CMK (cell line): ENCODE results near the gene DNAH14.
"Not testable (repeated sequence)": the region's sequence is repeated elsewhere in the genome, so short reads cannot be mapped to it uniquely, and the experiment has no call there.

Source experiments
- DNase-seq: peaks from one replicate; pipeline ENCODE4 v3.0.0-alpha.2; 2010; ENCODE audit warnings: low read depth

Gene DNAH14

GRCh38 chr1:224996266-224996665 lies 66.8 kb downstream of the DNAH14 start:
- DNase-seq = no peak

GRCh38 chr1:224998185-224998584 lies 68.7 kb downstream of the DNAH14 start:
- DNase-seq = no peak

GRCh38 chr1:225004396-225004795 lies 74.9 kb downstream of the DNAH14 start:
- no peak for DNase-seq

GRCh38 chr1:225006352-225006751 lies 76.9 kb downstream of the DNAH14 start:
- not testable (repeated sequence) for DNase-seq

- not testable (repeated sequence) for DNase-seq
Observed at GRCh38 chr1:225008050-225008449, 78.6 kb downstream of the DNAH14 start.

GRCh38 chr1:225021037-225021436 lies 91.6 kb downstream of the DNAH14 start:
- no peak for DNase-seq

- DNase-seq = no peak
Observed at GRCh38 chr1:225026701-225027100, 97.2 kb downstream of the DNAH14 start.

GRCh38 chr1:225036441-225036840 lies 107.0 kb downstream of the DNAH14 start:
- not testable (repeated sequence) for DNase-seq

- no peak for DNase-seq
Observed at GRCh38 chr1:225042263-225042662, 112.8 kb downstream of the DNAH14 start.

GRCh38 chr1:225044258-225044657 lies 114.8 kb downstream of the DNAH14 start:
- DNase-seq = no peak

- no peak for DNase-seq
Observed at GRCh38 chr1:225049594-225049993, 120.1 kb downstream of the DNAH14 start.

- no peak for DNase-seq
Observed at GRCh38 chr1:225063722-225064121, 134.2 kb downstream of the DNAH14 start.

GRCh38 chr1:225070972-225071371 lies 141.5 kb downstream of the DNAH14 start:
- no peak for DNase-seq

GRCh38 chr1:225097175-225097574 lies 167.7 kb downstream of the DNAH14 start:
- no peak for DNase-seq

- no peak for DNase-seq
Observed at GRCh38 chr1:225111000-225111399, 181.5 kb downstream of the DNAH14 start.

- DNase-seq = no peak
Observed at GRCh38 chr1:225113265-225113664, 183.8 kb downstream of the DNAH14 start.

GRCh38 chr1:225114354-225114990 lies 185.0 kb downstream of the DNAH14 start:
- no peak for DNase-seq

GRCh38 chr1:225119307-225119706 lies 189.8 kb downstream of the DNAH14 start:
- DNase-seq = no peak

- no peak for DNase-seq
Observed at GRCh38 chr1:225121095-225121494, 191.6 kb downstream of the DNAH14 start.

GRCh38 chr1:225131869-225132268 lies 202.4 kb downstream of the DNAH14 start:
- no peak for DNase-seq

GRCh38 chr1:225137976-225138375 lies 208.5 kb downstream of the DNAH14 start:
- DNase-seq = no peak

- no peak for DNase-seq
Observed at GRCh38 chr1:225143001-225143400, 213.5 kb downstream of the DNAH14 start.

- DNase-seq = no peak
Observed at GRCh38 chr1:225146478-225146877, 217.0 kb downstream of the DNAH14 start.

GRCh38 chr1:225147791-225148190 lies 218.3 kb downstream of the DNAH14 start:
- not testable (repeated sequence) for DNase-seq
